CD14-positive monocyte (primary cell): ENCODE measurements around the gene REV3L. TPM values are rescaled to one million over a fixed set of nuclear protein-coding genes. Genes with fewer than 3 reads are reported as not detected.

Experiments
- DNase-seq, 3 donors: peaks; one replicate each; pipeline ENCODE4 v3.0.0-alpha.2; 2011 to 2022
- H2AFZ ChIP-seq: 2 replicates; pipeline ENCODE4 v1.6.0; 2012; ENCODE audit warnings: mild to moderate bottlenecking, low read depth, low read length, inconsistent platforms; ENCODE audit not compliant: insufficient read depth, poor library complexity, severe bottlenecking
- H3K27ac ChIP-seq, 2 donors: 1 replicate in 1 of 2; 2 replicates in 1 of 2; pipeline ENCODE4 v1.5.1; 2012 to 2013; ENCODE audit warnings: low read length in 2 of 2, control low read depth in 1 of 2, inconsistent platforms in 1 of 2, low read depth in 1 of 2, mild to moderate bottlenecking in 1 of 2
- H3K27me3 ChIP-seq, 2 donors: one replicate each; pipeline versions ENCODE4 v1.6.0 to v1.6.1; 2011 to 2013; ENCODE audit warnings: low read length in 2 of 2; ENCODE audit not compliant: control insufficient read depth in 2 of 2, insufficient read depth in 2 of 2
- H3K36me3 ChIP-seq, 2 donors: replicated peaks in 1 of 2; 1 replicate in 1 of 2; 2 replicates in 1 of 2; pipeline versions ENCODE4 v1.5.1 to v1.6.1; 2012 to 2013; ENCODE audit warnings: low read length in 2 of 2, control low read depth in 1 of 2, inconsistent platforms in 1 of 2, mild to moderate bottlenecking in 1 of 2; ENCODE audit not compliant: insufficient read depth in 2 of 2, control insufficient read depth in 1 of 2
- H3K4me1 ChIP-seq, 2 donors: 1 replicate in 1 of 2; 2 replicates in 1 of 2; pipeline versions ENCODE4 v1.5.1 to v1.6.1; 2012 to 2013; ENCODE audit warnings: low read length in 2 of 2, control low read depth in 1 of 2, inconsistent platforms in 1 of 2, mild to moderate bottlenecking in 1 of 2, moderate library complexity in 1 of 2; ENCODE audit not compliant: insufficient read depth in 2 of 2, control insufficient read depth in 1 of 2
- H3K4me2 ChIP-seq: replicated peaks from 2 replicates; pipeline ENCODE3; 2012; ENCODE audit warnings: low read length, moderate library complexity, mild to moderate bottlenecking; ENCODE audit not compliant: poor library complexity, severe bottlenecking; ENCODE audit errors: extremely low read depth
- H3K4me3 ChIP-seq, 3 experiments: fragments of 200-600 bp in 1 of 3; sonication (generic) in 1 of 3; replicated peaks in 1 of 3; 1 replicate in 2 of 3; 2 replicates in 1 of 3; pipeline ENCODE4 v1.5.1; 2011 to 2013; ENCODE audit warnings: low read length in 3 of 3, mild to moderate bottlenecking in 3 of 3, control low read depth in 2 of 3, low read depth in 2 of 3, inconsistent platforms in 1 of 3, moderate library complexity in 1 of 3
- H3K79me2 ChIP-seq: 2 replicates; pipeline ENCODE4 v1.6.0; 2012; ENCODE audit warnings: mild to moderate bottlenecking, control low read depth, inconsistent platforms, low read length, moderate library complexity; ENCODE audit not compliant: insufficient read depth
- H3K9ac ChIP-seq: 2 replicates; pipeline ENCODE4 v1.6.0; 2017; ENCODE audit warnings: low read length, mild to moderate bottlenecking; ENCODE audit not compliant: insufficient read depth, poor library complexity, severe bottlenecking
- H3K9me3 ChIP-seq, 2 donors: replicated peaks in 1 of 2; 1 replicate in 1 of 2; 2 replicates in 1 of 2; pipeline versions ENCODE4 v1.5.1 to v1.6.1; 2012 to 2013; ENCODE audit warnings: low read length in 2 of 2, control low read depth in 1 of 2; ENCODE audit not compliant: control insufficient read depth in 1 of 2, insufficient read depth in 1 of 2
- H4K20me1 ChIP-seq: 2 replicates; pipeline ENCODE4 v1.6.0; 2012; ENCODE audit warnings: mild to moderate bottlenecking, low read length, control low read depth, moderate library complexity; ENCODE audit not compliant: insufficient read depth
- H3K27ac Mint-ChIP-seq, 7 donors: one replicate each; pipeline ENCODE4 v1.8.0; 2020; ENCODE audit warnings: mild to moderate bottlenecking in 7 of 7, mixed read lengths in 7 of 7, moderate library complexity in 6 of 7, inconsistent platforms in 2 of 7
- H3K27me3 Mint-ChIP-seq, 3 donors: one replicate each; pipeline ENCODE4 v1.8.0; 2021 to 2022; ENCODE audit warnings: low read depth in 3 of 3, mild to moderate bottlenecking in 3 of 3, mixed read lengths in 3 of 3, moderate library complexity in 3 of 3, inconsistent platforms in 1 of 3
- H3K36me3 Mint-ChIP-seq, 2 donors: one replicate each; pipeline ENCODE4 v1.8.0; 2020; ENCODE audit warnings: mixed read lengths in 2 of 2, inconsistent platforms in 1 of 2, mild to moderate bottlenecking in 1 of 2
- H3K4me1 Mint-ChIP-seq: one replicate; pipeline ENCODE4 v1.8.0; 2020; ENCODE audit warnings: mild to moderate bottlenecking, mixed read lengths
- H3K4me3 Mint-ChIP-seq, 2 donors: one replicate each; pipeline ENCODE4 v1.8.0; 2020; ENCODE audit warnings: mild to moderate bottlenecking in 2 of 2, mixed read lengths in 2 of 2, moderate library complexity in 1 of 2
- H3K9me3 Mint-ChIP-seq, 7 donors: one replicate each; pipeline ENCODE4 v1.8.0; 2020 to 2022; ENCODE audit warnings: mixed read lengths in 7 of 7, mild to moderate bottlenecking in 6 of 7, moderate library complexity in 6 of 7, inconsistent platforms in 2 of 7
- WGBS: methylation state at CpG from one replicate; pipeline ENCODE4 v1.1.5; 2013; ENCODE audit warnings: missing lambda C conversion rate; ENCODE audit not compliant: insufficient coverage; 5-methylcytosine and 5-hydroxymethylcytosine counted together
- intact Hi-C, 2 donors: fragments of 100-400 bp; cut with micrococcal nuclease; formaldehyde crosslinking; loops; one replicate each; pipeline versions ENCODE4 v1.15.0 to v1.15.1; 2023
- polyA plus RNA-seq, 3 donors: library from polyadenylated mRNA; depleted of rRNA in 1 of 3; unstranded in 2 of 3; stranded (reverse) in 1 of 3; fragments of 300-500 nt in 2 of 3; fragments of >200 nt in 1 of 3; fragmentation: Illumina TruSeq in 2 of 3; gene quantifications; 1 replicate in 2 of 3; 2 replicates in 1 of 3; pipeline ENCODE4 v1.2.3, GENCODE V29; 2012 to 2021
- TF ChIP-seq, protein P1 (sequence below): fragments of 200-600 bp; IDR thresholded peaks from one replicate; pipeline ENCODE4 v1.8.0; 2022; ENCODE audit warnings: antibody characterized with exemption, mild to moderate bottlenecking

Gene REV3L
- polyA plus RNA-seq, 3 donors = 3.4 to 5.7 (median 4.9) TPM

DNA sequence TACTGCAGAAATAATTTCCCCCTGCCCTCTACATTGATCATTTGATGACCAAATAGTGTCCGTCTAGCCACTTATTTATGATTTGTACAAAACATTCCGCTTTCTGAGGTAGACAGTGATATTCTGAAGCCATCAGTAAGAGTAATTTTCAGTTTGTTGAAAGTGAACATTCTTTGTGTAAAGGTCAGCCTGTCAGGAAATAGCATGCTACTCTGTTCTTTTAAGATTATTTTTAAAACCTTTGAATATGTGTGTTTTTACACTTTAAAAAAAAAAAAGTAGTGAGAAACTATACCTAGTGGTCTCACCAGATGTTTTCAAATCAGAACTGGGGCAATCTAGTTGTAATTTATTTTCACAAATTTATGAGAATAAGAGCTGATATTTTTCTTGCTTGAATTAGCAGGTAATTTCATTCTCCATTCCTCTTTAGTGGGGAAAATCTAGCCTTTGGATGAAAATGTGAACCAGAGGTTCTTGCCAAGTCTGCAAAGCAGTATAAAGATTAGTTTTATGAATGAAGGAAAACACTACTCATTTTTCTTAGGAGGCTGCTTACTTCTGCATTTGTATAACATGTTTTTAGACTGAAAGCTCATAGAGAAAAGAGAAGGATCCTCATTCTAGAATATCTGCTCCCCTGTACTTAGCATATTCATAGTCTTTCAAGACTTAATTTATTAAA, 12.1 kb upstream of the REV3L start:
- H3K27me3 Mint-ChIP-seq = peaks cover 0 to 2% (median 0%) of the 10 kb centered on the region in 3 donors
- Histone ChIP-seq H3K4me2 (no peak overlapping the region), H3K4me1 (no peaks in the 10 kb centered on the region), H3K4me3 (no peak overlapping the region), H3K27me3 (no peaks in the 10 kb centered on the region), H3K36me3 (no peaks in the 10 kb centered on the region), H3K27ac (no peak overlapping the region), H4K20me1 (no peaks in the 10 kb centered on the region), H2AFZ (no peak overlapping the region), H3K9ac (no peak overlapping the region), H3K9me3 (no peaks in the 10 kb centered on the region), H3K79me2 (peaks cover 3% of the 10 kb centered on the region)
- TF ChIP-seq, protein P1, sequence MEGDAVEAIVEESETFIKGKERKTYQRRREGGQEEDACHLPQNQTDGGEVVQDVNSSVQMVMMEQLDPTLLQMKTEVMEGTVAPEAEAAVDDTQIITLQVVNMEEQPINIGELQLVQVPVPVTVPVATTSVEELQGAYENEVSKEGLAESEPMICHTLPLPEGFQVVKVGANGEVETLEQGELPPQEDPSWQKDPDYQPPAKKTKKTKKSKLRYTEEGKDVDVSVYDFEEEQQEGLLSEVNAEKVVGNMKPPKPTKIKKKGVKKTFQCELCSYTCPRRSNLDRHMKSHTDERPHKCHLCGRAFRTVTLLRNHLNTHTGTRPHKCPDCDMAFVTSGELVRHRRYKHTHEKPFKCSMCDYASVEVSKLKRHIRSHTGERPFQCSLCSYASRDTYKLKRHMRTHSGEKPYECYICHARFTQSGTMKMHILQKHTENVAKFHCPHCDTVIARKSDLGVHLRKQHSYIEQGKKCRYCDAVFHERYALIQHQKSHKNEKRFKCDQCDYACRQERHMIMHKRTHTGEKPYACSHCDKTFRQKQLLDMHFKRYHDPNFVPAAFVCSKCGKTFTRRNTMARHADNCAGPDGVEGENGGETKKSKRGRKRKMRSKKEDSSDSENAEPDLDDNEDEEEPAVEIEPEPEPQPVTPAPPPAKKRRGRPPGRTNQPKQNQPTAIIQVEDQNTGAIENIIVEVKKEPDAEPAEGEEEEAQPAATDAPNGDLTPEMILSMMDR = no peak
- intact Hi-C loops = no loop called here
- H3K27ac Mint-ChIP-seq = no peak overlapping the region
- H3K9me3 Mint-ChIP-seq = no peaks in the 10 kb centered on the region
- peaks cover 1% of the 10 kb centered on the region for H3K4me1 Mint-ChIP-seq
- WGBS = no CpG with 5 or more reads among the region's 2 CpGs
- H3K4me3 Mint-ChIP-seq = no peak overlapping the region
- H3K36me3 Mint-ChIP-seq = peaks cover 0 to 3% of the 10 kb centered on the region in 2 donors
- no peak for DNase-seq

DNA sequence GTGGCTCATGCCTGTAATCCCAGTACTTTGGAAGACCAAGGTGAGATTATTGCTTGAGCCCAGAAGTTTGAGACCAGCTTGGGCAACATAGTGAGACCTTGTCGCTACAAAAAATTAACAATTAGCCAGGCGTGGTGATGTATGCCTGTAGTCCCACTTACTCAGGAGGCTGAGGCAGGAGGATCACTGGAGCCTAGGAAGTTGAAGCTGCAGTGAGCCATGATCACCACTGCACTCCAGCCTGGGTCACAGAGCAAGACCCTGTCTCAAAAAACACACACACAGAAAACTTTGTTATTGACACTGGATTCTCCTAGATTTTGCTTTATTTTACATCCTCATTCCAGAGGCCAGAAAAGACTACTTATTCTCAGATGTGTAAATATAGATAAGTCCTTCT, 9.5 kb upstream of the REV3L start:
- TF ChIP-seq, protein P1 = no peak
- no peak overlapping the region for H3K27ac Mint-ChIP-seq
- Histone ChIP-seq H2AFZ (no peak overlapping the region), H3K36me3 (no peaks in the 10 kb centered on the region), H3K9me3 (no peaks in the 10 kb centered on the region), H3K4me2 (no peak overlapping the region), H4K20me1 (no peaks in the 10 kb centered on the region), H3K79me2 (peaks cover 16% of the 10 kb centered on the region), H3K27ac (no peak overlapping the region), H3K4me3 (no peak overlapping the region), H3K27me3 (no peaks in the 10 kb centered on the region), H3K4me1 (peaks cover 5 to 8% of the 10 kb centered on the region in 2 donors), H3K9ac (no peak overlapping the region)
- H3K36me3 Mint-ChIP-seq = no peaks in the 10 kb centered on the region
- DNase-seq = no peak
- intact Hi-C loops = no loop called here
- WGBS = 95% methylated on average over 2 of the region's 2 CpGs
- peaks cover 6% of the 10 kb centered on the region for H3K4me1 Mint-ChIP-seq
- no peak overlapping the region for H3K4me3 Mint-ChIP-seq
- peaks cover 0 to 2% (median 0%) of the 10 kb centered on the region in 3 donors for H3K27me3 Mint-ChIP-seq
- no peaks in the 10 kb centered on the region for H3K9me3 Mint-ChIP-seq
